RWPE1 (cell line): Measurements from ENCODE around the gene CD207.

Source experiments
- CTCF ChIA-PET: fragments of 350-600 bp; sonication (Branson Sonifier 250); formaldehyde crosslinking; extraction: SDS; loops from one replicate; lab custom pipeline; 2021; lab: Yijun Ruan, JAX
- POLR2A ChIA-PET: fragments of 400-600 bp; formaldehyde crosslinking; extraction: SDS; loops from one replicate; lab custom pipeline; 2020; ENCODE audit warnings: antibody characterized with exemption; ENCODE audit not compliant: low non-redundant PET; lab: Yijun Ruan, JAX
- DNase-seq: peaks from one replicate; pipeline ENCODE4 v3.0.0; 2012; ENCODE audit warnings: low spot score
- H3K27ac ChIP-seq: fragments of 450-650 bp; 2 replicates; pipeline ENCODE4 v1.5.1; 2017
- TF ChIP-seq, protein P1 (sequence below): fragments of 450-650 bp; conservative IDR thresholded peaks from 2 replicates; pipeline ENCODE4 v1.5.1; 2017; ENCODE audit warnings: low read depth, mild to moderate bottlenecking

The CD207 gene

DNA sequence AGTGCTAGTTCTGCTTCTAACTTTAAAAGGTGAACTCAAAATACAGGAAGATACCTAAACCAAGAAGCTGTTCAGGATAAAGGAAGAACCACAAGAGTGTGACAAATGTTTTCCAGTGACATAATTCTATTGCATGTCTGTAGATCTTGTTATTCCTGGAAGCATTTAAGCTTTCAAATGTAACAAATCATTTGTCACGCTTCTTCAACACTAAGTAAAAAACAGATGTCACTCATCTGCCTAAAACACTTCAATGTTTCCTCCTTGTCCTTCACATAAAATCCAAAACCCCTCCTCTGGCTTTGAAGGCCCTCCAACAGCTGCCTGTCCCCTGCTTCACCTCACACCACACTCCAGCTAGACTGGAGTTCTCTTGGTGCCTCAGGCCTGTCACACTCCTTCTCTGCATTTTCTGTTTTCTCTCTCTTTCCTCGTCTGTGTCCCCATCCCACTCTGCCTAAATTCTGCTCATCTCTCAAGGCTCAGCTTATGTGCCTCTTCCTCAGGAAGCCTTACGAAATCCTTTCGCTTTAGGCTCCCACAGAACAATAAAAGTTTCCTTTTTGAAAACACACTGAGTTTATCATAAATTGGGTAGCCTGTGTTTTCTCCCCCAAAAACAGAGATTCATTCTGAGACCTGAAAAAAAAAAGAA, 8.8 kb downstream of the CD207 start:
- ChIA-PET CTCF (no interaction called here), POLR2A (no interaction called here)
- H3K27ac ChIP-seq = no peak overlapping the region
- TF ChIP-seq, protein P1, sequence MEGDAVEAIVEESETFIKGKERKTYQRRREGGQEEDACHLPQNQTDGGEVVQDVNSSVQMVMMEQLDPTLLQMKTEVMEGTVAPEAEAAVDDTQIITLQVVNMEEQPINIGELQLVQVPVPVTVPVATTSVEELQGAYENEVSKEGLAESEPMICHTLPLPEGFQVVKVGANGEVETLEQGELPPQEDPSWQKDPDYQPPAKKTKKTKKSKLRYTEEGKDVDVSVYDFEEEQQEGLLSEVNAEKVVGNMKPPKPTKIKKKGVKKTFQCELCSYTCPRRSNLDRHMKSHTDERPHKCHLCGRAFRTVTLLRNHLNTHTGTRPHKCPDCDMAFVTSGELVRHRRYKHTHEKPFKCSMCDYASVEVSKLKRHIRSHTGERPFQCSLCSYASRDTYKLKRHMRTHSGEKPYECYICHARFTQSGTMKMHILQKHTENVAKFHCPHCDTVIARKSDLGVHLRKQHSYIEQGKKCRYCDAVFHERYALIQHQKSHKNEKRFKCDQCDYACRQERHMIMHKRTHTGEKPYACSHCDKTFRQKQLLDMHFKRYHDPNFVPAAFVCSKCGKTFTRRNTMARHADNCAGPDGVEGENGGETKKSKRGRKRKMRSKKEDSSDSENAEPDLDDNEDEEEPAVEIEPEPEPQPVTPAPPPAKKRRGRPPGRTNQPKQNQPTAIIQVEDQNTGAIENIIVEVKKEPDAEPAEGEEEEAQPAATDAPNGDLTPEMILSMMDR = no peak
- DNase-seq = no peak

DNA sequence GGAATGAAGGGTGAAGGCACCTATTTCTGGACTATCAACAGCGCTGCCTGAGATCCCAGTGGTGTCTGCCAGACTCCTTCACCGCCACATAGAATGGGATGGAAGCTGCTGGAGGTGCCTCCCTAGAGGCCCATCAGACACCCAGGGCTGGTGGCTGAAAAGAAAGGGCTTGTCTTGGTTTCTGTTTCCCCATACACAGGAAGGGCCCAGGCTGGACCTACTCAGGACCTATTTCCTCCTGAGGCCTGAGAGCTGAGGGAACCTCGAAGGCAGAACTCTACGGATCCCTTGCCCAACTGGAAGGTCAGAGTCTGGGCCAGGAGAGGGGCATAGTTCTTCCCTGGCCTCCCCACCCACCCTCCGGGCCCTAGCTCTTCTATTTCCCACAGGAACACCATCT, 12.4 kb downstream of the CD207 start:
- H3K27ac ChIP-seq = no peak overlapping the region
- DNase-seq = no peak
- TF ChIP-seq, protein P1 = no peak
- CTCF ChIA-PET = no interaction called here
- POLR2A ChIA-PET = no interaction called here

DNA sequence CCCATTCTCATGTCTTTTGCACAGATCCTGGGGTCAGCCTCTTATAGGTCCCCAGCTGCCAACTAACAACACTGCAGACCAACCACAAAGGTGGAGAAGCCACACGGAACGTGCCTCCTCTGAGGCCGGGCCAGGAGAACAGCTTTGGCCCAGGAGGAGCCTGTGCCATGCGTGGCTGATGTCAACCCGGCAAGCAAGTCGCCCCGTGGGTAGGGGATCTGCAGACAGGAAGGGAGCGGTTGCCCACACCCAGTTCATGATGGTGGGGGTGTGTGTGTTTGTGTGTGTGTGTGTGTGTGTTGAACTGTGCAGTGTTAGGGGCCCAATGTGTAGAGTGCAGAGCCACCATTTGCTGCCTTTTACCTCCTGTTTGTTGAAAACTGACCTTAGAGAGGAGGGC, 12.8 kb downstream of the CD207 start:
- TF ChIP-seq, protein P1 = no peak
- DNase-seq = no peak
- no peak overlapping the region for H3K27ac ChIP-seq
- POLR2A ChIA-PET = no interaction called here
- CTCF ChIA-PET = no interaction called here

DNA sequence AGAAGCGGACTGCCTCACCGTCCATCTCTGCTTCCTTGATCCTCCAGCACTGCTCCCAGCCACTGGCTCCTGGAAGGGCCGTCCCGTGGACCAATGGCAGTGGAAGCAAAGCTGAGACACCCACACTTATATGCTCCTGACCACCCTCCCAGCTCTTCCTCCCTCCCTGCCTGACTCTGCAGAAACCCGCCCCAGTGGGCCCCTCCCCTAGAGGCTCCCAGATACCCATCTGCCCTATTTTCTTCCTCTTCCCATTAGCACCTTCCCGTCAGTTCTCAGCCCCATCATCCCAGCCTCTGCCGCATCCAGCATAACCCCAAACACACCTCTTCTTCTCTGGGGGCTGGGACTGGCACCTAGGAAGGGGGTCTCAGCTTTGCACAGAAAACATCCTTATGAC, 15.1 kb downstream of the CD207 start, which contains the start of gene CLEC4F:
CLEC4F (minus strand) TSS at position 101 of the 400 bp plus-strand sequence; CDS start at position 25, 76 bp downstream.
- ChIA-PET CTCF (interaction anchor here (0.5 kb wide), 1 partner anchor 11 kb away, joined by 3 read pairs; no protein-coding TSS in a partner anchor), POLR2A (no interaction called here)
- H3K27ac ChIP-seq = no peak within 1 kb of the TSS
- TF ChIP-seq, protein P1 = no peak
- DNase-seq = no peak

DNA sequence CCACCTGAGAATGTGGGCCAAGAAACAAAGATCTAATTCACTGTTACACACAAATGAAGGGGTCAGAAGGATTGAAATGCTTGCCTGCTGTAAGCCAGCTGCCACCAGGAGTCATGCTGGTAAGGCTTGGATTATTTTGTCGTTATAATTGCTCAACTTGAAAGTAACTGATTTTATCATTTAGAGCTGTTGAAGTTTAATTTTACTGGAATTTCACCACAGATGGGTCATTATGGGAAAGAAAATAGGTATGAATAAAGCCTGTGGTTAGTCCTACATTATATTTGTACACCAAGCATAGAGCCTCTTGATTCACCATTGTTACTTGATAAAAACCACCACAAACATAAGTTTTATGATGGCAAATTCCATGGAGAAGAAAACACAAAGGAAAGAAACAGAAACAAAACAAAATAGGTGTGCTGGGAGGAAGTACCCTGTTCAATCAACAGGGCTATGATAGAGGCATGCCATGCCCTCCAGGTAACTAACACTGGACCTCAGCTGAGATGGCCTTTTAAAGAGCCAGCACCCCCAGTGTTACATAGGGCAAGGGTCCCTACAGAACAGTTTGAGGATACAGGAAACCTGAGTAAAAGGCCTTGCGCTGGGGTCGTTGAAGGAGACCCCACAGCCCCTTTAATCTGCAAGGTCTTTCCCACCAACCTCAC, 18.2 kb downstream of the CD207 start:
- no peak for DNase-seq
- TF ChIP-seq, protein P1 = no peak
- POLR2A ChIA-PET = no interaction called here
- CTCF ChIA-PET = no interaction called here
- no peak overlapping the region for H3K27ac ChIP-seq

DNA sequence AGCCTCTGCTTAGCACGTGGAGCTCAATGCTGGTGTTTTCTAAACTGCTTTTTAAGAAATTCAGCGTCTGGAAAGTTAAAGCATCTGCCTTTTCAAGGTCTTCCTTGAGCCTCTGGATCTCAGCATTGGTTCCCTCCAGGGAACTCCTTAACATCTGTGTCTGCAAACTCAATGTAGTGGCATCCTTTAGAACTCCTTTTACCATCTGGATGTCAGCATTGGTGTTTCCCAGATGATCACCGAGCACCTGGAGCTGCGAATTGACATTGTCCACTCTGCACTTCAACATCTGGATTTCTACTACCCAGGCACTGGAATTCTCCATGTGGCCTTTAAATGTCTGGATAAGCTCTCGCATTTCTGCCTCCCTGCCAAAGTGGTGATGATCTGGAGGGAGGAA, 18.9 kb downstream of the CD207 start:
- TF ChIP-seq, protein P1 = no peak
- ChIA-PET CTCF (interaction anchor here (0.7 kb wide), 1 partner anchor 108 kb away, joined by 3 read pairs; no protein-coding TSS in a partner anchor), POLR2A (no interaction called here)

More for the DNA sequence above, 18.9 kb downstream of the CD207 start:
- DNase-seq = no peak
- no peak overlapping the region for H3K27ac ChIP-seq
